UCSD-AML1 (cell line): Measurements from ENCODE around the gene ZNG1F.
"Not testable (repeated sequence)": the region's sequence is repeated elsewhere in the genome, so short reads cannot be mapped to it uniquely, and the experiment has no call there.

Experiments used
- DNase-seq: peaks from one replicate; lab custom pipeline; 2025; ENCODE audit not compliant: unreplicated experiment; lab: John Stamatoyannopoulos, UW

Gene ZNG1F

DNA sequence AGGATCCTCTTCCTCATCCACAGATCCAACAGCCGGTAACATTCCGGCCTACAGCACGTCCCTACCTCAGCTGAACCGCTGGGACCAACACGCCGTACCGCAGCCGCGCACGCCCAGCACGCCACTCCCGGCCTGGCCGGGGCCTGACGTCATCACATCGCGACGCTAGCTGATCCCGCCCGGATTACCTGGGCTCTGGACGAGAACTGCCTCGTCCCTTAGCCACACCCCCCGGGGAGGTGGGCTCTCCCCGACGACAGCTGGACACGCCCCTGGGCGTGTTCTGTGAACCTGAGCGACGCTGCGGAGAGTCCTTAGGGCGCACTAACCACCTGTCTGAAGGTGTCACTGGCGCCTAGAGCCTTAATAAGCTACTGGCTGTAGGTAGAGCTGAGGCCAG lies at the start of gene ZNG1F:
TSS of gene ZNG1F (minus strand) at position 101 of the 400 bp plus-strand sequence. CDS start at position 42, 59 bp downstream.
- not testable (repeated sequence) for DNase-seq

DNA sequence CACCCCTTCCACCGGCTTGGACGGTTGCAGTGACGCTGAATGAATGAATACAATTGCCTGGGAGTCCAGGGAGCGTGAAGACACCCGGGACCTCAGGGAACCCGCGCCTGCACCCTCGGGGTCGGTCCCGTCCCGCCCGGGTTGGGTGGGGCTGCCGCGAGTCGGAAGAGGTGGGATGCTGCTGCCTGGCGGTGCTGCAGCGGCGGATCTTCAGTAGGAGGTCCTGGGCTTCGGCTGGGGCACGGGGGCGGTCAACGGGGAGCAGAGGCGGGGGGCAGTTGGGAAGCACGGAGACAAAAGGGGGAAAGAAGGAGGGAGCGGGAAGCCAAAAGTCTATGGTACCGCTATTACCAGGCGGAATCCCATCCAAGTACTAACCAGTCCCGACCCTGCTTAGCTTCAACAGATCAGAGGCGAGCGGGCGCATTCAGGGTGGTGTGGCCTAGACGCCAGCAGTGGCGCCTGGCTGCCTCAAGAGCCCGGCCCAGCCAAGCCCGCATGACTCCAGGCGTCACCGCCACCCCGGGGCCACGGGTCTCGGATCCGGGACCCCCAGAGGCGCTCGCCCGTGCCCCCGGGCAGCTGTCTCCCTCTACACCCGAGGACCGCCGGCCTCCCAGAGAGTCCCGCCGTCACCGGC lies 48.1 kb upstream of the ZNG1F start:
- not testable (repeated sequence) for DNase-seq

DNA sequence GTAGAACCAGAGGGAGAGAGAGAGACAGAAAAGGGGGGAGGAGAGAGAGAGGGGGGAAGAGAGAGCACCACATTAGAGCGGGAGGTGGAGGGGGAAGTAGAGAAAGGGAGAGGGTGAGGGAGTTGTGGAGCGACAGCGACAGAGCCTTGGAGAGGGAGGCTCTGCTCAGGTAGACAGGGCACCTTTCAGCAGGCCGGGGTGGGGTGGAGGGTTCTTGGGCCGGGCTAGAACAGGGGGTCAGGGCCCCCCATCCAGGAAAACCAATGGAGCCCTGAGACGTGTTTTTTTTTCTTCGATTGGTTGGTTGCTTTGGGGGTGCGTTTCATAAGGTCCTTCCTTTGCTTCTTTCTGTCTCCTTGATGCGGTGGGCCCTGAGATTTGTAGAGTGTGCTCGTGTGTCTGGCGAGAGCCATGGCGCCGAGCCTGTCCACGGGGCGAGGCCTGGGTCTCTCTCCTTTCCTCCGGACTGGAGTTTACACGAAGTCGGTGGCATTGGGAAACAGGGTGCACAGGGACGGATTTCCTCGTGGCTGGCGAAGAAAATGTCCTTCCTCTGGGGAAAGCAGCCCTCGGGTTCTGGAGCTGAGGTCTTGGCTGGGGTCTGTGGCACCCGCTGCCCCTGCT lies 47.5 kb upstream of the ZNG1F start:
- DNase-seq = not testable (repeated sequence)

DNA sequence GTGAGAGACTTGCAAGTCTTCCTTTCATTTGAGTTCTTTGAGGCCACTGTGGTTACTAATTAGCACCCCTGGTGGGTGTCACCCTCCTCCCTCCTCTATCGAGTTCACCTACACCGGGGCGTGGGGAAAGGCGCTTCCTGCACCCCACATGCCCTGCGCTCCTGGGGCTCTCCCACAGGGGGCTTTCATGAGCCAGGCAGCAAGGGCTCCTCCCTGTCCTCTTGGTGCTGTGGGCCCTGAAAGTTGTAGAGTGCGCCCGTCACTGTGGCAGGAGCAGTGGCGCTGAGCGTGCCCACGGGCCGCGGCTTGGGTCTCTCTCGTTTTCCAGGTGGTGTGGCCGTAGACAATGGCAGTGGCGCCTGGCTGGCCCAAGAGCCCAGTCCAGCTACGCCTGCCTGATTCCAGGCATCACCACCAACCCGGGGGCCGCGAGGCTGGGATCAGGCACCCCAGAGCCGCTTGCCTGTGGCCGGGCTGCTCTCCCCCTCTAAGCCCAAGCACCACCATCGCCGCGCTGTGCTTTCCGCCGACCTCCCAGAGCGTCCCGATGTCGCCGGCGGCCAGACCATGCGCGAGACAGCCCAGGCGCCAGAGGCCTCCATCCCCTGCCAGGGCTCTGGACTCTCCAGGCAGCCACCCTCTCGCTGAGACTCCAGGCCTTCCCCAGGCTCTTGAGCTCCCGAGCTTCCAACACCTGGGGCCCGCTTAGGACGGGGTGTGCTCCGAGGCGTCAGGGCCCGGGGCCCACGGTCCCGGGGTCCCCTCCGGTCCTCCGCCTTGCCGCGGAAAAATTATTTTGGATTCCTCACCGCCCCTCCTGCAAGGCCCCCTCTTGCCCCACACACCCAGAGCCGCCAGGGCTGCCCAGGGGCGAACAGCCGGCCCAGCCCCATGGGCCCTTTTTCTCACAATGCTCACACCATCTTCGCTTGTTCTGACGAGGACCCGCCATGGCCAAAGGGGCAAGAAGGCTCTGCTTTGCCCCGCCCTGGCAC lies 46.0 kb upstream of the ZNG1F start:
- DNase-seq = not testable (repeated sequence)

DNA sequence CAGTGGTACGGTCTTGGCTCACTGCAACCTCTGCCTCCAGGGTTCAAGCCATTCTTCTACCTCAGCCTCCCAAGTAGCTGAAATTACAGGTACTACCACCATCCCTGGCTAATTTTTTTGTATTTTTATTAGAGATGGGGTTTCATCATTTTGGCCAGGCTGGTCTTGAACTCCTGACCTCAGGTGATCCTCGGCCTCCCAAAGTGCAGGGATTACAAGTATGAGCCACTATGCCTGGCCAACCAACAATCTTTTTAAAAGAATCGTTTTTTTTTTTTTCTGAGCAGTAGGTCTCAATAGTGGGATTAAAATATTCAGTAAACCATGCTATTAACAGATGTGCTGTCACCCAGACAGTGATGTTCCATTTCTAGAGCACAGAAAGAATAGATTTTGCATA lies 45.1 kb upstream of the ZNG1F start:
- not testable (repeated sequence) for DNase-seq

DNA sequence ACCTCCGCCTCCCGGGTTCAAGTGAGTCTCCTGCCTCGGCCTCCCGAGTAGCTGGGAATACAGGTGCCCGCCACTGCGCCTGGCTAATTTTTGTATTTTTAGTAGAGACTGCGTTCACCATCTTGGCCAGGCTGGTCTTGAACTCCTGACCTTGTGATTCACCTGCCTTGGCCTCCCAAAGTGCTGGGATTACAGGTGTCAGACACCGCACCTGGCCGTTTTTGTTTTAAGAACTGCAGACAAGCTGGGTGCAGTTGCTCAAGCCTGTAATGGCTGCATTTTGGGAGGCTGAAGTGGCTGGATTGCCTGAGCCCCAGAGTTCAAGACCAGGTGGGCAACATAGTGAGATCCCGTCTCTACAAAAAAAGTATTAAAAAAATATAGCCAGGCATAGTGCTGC lies 43.2 kb upstream of the ZNG1F start:
- not testable (repeated sequence) for DNase-seq

DNA sequence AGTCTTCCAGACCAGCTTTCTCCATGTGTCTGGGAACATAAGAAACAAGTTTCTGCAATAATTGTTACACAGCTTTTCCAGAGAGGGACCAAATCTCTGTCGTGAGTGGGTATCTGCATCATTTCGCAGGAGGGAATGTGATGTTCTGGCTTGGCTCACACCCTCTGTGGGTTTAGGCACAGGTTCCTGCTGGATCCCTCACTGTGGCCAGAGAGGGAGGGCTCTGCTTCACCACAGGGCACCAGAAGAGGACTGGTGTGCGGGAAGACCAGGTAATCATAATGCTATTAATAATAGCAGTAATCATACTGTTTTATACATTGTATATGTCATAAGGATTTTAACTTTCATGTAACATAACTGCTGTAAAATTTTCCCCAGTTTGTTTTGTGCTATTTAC lies 41.3 kb upstream of the ZNG1F start:
- DNase-seq = not testable (repeated sequence)

DNA sequence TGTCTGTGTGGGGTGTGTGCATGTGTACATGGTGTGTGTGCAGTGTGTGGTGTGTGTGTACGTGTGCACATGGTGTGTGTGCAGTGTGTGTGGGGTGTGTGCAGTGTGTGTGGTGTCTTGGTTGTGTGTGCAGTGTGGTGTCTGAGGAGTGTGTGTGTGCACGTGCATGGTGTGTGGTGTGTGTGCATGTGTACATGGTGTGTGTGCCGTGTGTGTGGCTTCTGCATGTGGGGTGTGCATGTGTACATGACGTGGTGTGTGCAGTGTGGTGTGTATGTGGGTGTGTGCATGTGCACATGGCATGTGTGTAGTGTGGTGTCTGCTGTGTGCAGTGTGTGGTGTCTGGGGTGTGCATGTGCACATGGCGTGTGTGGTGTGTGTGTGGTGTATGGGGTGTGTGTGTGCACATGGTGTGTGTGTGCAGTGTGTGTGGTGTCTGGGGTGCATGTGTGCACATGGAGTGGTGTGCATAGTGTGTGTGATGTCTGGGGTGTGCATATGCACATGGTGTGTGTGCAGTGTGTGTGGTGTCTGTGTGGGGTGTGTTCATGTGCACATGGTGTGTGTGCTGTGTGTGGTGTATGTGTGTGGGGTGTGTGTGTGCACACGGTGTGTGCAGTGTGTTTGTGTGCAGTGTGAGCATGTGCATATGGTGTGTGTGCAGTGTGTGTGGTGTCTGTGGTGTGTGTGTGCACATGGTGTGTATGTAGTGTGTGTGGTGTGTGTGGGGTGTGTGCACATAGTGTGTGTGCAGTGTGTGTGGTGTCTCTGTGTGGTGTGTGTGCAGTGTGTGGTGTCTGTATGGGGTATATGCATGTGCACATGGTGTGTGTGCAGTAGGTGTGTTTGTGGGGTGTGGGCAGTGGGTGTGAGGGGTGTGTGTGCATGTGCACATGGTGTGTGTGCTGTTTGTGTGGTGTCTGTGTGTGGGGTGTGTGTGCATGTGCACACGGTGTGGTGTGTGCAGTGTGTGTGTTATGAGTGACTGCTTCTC lies 40.6 kb upstream of the ZNG1F start:
- DNase-seq = no peak

DNA sequence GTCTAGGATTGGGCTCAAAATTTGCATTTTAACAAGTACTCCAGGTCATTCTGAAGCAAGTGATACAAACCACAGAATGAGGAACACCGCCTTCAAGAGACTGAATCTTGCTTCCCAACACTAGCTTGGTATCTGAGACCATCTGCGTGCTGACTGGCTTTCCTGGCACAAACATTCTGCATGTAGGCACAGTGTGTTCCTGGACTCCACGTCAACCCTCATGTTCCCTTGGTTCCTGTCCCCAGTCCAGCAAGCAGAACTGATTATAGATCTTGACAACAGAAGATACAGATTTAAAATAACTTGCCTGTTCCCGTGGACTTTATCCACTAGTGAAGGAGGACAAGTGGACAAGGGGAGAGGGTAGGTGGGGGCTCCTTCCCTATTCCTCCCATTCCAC lies 30.7 kb upstream of the ZNG1F start:
- DNase-seq = not testable (repeated sequence)

DNA sequence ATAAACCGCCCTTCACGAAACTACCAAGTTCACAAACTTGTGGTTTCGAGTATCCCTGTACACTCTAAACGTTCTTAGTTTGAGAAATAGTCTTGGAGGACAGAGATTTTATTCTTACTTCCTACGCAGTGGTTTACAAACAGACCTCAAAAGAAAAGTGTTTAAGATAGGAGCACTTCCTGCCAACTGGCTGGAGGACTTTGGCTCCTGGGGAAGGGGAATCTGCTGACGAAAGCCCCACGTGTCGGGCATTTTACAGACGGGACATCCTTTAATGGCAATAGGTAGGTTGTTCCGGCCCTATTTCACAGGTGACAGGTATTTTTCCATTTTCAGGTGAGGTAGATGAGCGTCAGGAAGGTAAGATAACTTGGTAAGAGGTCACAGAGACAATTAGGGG lies 678 bp downstream of the ZNG1F start:
- DNase-seq = not testable (repeated sequence)

DNA sequence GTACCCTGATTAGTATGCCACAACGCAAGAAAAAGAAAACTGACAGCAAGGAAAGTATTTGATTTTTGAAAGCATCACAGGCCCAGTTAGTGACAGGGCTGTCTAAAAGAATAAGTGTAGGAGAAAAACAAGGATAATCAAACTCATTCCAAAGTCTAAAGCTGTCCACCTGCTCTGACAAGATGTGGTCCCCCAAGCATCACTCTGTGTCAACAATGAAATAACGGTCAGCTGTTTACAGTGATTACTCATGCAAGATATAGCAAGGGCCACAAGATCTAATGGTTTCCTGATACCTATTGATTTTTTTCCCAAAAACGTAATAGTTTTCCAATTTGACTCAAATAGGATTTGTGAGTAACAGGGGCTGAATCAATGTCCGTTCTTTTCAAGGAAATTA lies 14.1 kb downstream of the ZNG1F start:
- not testable (repeated sequence) for DNase-seq

DNA sequence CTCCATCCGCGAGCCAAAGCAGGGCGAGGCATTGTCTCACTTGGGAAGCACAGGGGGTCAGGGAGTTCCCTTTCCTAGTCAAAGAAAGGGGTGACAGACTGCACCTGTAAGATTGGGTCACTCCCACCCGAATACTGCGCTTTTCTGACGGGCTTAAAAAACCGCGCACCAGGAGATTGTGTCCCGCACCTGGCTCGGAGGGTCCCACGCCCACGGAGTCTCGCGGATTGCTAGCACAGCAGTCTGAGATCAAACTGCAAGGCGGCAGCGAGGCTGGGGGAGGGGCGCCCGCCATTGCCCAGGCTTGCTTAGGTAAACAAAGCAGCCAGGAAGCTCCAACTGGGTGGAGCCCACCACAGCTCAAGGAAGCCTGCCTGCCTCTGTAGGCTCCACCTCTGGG lies 39.0 kb downstream of the ZNG1F start:
- not testable (repeated sequence) for DNase-seq

DNA sequence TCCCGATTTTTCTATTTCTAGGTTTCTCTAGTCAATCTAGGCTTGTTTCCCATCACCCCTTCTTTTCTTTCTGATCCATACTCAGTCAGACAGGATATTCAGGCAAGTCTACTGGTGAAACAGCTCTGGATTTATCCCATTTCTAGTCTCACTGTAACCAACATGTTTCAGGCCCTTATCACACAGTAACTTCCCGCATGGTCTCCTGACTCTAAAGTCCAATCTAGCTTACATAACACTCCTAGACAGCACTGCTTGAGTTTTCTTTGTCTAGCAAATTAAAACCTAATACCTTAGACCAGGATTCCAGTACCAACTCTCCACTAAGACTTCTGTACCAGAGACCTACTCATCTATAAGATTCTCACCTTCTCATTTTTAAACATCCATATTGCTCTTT lies 47.2 kb downstream of the ZNG1F start:
- DNase-seq = not testable (repeated sequence)

DNA sequence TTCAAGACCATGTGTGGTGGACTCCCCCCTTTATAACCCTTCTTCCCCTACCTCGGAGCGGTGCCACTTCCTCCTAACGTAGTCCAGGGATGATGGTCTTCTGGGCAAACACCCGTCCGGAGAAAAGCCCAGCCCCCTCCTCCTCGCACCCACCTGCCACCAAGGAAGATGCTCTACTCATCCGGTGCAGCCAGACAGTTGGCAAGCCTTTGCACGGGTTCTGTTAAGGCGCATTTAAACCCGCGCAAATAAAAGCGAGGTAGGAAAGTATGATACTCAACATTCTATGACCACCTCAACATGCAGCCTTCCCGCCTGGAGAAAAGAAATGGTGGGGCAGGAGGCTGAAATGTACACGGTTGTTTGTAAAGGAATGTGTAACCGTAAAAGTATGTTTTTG lies 60.5 kb downstream of the ZNG1F start, which contains the start of gene FOXD4L6:
TSS of gene FOXD4L6 (minus strand) at position 101 of the 400 bp plus-strand sequence. CDS start 298 bp downstream, outside the sequence.
- DNase-seq = not testable (repeated sequence)

DNA sequence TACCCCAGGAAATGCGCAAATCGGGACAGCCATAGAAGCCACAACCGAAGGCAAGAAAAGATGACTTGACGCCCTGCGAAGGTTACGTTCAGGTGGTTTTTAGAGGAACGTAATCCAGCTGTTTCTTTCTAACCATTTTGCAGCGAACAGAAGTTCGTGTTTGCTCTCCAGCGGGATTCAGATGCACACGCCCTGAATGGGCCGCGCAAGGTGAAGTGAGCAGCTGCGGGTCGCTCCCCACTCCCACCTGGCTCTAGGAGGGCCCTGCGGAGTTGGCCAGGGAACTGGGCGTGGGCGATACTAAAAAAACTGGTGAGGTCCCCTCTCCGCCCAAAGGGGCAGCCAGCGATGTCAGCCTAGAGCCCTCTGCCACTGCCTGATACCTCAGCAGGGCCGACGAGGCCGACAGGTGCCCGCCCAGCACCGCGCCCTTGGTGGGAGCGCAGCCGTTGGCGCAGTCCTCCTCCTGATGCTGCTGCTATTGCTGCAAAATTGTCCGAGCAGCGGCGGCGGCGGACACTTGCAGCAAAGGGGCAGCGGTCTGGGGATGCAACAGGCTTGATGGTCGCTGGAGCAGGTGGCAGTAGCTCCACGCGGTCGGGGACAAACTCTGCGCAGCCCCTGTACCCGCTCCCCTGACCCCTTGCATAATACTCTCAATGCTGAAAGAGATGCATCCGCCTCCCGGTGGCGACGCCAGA lies 62.2 kb downstream of the ZNG1F start:
- not testable (repeated sequence) for DNase-seq

DNA sequence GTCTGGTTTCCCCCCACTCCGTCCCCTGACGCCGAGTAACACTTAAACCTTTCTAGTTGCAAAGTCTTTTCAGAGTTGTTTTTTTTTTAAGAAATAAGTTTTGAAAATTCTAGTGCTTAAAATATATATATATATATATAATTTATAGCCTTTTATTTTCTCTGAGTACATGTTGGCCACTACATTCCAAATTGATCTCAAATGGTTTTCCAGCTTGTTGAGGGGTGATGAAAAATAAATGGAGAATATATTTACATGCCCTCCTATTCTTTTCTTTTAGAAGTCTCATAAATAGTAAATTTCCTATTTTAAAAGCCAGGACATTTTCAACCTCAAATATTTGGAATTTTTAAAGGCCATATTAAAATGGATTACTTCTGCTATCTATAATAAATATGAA lies 63.2 kb downstream of the ZNG1F start:
- DNase-seq = not testable (repeated sequence)

DNA sequence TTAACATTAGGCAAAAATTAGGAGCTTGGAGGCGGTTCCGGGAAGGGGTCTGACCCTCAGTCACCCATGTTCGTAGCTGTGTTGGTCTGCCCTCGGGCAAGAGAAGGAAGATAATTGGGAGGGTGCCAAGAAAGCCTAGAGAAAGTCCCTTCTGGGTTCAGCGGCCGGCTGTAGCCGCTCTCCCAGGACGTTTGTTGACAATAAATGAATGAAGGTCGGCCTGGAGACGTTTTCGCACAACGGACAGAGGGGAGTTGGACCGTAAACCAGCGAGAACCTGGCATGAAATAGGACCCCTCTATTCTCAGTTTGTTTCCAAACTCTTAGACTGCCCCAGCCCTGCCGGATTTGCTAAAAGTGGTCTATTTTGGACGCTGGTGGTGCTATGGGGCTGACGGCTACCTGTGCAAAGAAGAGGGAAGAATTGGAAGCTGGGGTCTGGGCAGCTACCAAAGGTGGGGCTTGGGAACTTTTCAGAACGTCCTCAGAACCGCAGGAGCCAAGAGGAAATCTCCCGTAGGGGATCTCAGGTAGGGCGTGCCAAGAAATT lies 63.9 kb downstream of the ZNG1F start:
- not testable (repeated sequence) for DNase-seq

DNA sequence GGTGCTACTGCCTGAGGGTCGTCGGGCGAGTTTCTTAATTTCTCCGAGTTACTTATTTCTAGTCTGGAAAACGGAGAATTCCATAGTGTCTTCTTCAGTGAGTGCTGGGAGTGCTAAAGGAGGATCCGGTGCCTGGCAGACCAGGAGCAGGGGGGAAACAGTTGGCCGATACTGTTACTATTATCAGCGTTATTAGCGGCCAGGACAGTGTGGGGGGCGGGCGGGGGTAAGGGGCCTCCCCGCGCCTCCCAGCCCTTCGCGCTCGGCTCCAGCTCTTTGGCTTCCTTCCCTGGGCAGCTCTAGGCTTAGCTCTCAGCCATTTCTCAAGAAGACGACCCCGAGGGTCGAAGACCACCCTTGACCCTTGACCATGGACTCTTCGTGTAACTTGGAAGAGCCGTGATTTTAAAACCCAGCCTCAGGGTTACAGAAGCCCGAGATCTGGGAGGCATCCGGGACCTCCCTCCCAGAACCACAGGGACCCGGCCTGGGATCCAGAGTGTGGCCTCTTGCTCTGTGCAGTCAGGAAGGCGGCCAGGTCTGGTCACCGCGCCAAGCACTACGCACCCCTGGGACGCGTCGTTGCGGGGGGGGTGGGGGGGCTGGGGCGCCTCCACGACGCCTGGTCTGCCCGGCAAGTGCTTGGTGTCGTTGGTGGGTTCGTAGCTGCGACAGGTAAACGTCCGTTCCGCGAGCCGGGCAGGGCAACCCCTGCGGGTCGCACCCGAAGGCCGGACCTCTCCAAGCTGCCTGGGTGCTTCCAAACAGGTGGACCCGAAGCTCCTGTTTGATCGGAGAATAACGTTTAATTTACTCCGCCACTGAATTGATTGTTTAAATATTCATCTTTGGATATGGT lies 64.6 kb downstream of the ZNG1F start:
- DNase-seq = not testable (repeated sequence)
